Natural killer cell (primary cell): ENCODE measurements around the gene PGAP3. TPM values are rescaled to one million over a fixed set of nuclear protein-coding genes. Genes with fewer than 3 reads are reported as not detected.

ENCODE experiments used
- ATAC-seq, 3 donors: fragments of 150-1000 bp in 2 of 3; fragments of 200-7000 bp in 1 of 3; cut with Tn5 transposase; 1 replicate in 1 of 3; 2 replicates in 2 of 3; pipeline ENCODE4 v1.10.0; 2021; ENCODE audit warnings: mild to moderate bottlenecking in 2 of 3, moderate library complexity in 2 of 3
- DNase-seq, 2 donors: peaks; one replicate each; pipeline versions ENCODE4 v3.0.0 to v3.0.0-alpha.2; 2013 to 2021; ENCODE audit warnings: mixed read lengths in 1 of 2
- H3K27ac ChIP-seq: one replicate; pipeline ENCODE4 v1.5.1; 2013; ENCODE audit warnings: mild to moderate bottlenecking, low read length
- H3K27me3 ChIP-seq: one replicate; pipeline ENCODE4 v1.6.1; 2013; ENCODE audit warnings: low read length; ENCODE audit not compliant: control insufficient read depth, insufficient read depth
- H3K36me3 ChIP-seq: one replicate; pipeline ENCODE4 v1.6.1; 2013; ENCODE audit warnings: low read length; ENCODE audit not compliant: control insufficient read depth, insufficient read depth
- H3K4me1 ChIP-seq: one replicate; pipeline ENCODE4 v1.6.1; 2013; ENCODE audit warnings: low read length; ENCODE audit not compliant: control insufficient read depth, insufficient read depth
- H3K4me3 ChIP-seq: one replicate; pipeline ENCODE4 v1.5.1; 2013; ENCODE audit warnings: low read length
- H3K9me3 ChIP-seq: one replicate; pipeline ENCODE4 v1.6.1; 2013; ENCODE audit warnings: low read length; ENCODE audit not compliant: control insufficient read depth, insufficient read depth
- H3K27ac Mint-ChIP-seq, 2 donors: one replicate each; pipeline ENCODE4 v1.8.0; 2022; ENCODE audit warnings: mild to moderate bottlenecking in 2 of 2, mixed read lengths in 2 of 2, moderate library complexity in 1 of 2
- H3K27me3 Mint-ChIP-seq, 2 donors: one replicate each; pipeline ENCODE4 v1.8.0; 2022; ENCODE audit warnings: low read depth in 2 of 2, mixed read lengths in 2 of 2
- H3K36me3 Mint-ChIP-seq: one replicate; pipeline ENCODE4 v1.8.0; 2022; ENCODE audit warnings: mixed read lengths
- H3K4me1 Mint-ChIP-seq, 2 donors: one replicate each; pipeline ENCODE4 v1.8.0; 2022; ENCODE audit warnings: mixed read lengths in 2 of 2
- H3K4me3 Mint-ChIP-seq: one replicate; pipeline ENCODE4 v1.8.0; 2022; ENCODE audit warnings: mild to moderate bottlenecking, moderate library complexity, mixed read lengths
- H3K9me3 Mint-ChIP-seq, 2 donors: one replicate each; pipeline ENCODE4 v1.8.0; 2022; ENCODE audit warnings: mixed read lengths in 2 of 2
- WGBS: methylation state at CpG from one replicate; pipeline ENCODE4 v1.1.7; 2013; ENCODE audit warnings: missing lambda C conversion rate; ENCODE audit not compliant: insufficient coverage; 5-methylcytosine and 5-hydroxymethylcytosine counted together
- intact Hi-C: fragments of 100-400 bp; cut with micrococcal nuclease; formaldehyde crosslinking; loops from one replicate; pipeline ENCODE4 v1.14.2; 2022
- total RNA-seq, 4 donors: library from RNA; stranded (reverse); fragments of 120-200 nt in 1 of 4; gene quantifications; one replicate each; pipeline versions ENCODE4 v1.2.3 to v1.2.4, GENCODE V29; 2013 to 2022
- TF ChIP-seq, protein P1 (sequence below): fragments of 200-600 bp; IDR thresholded peaks from one replicate; pipeline ENCODE4 v1.8.0; 2022; ENCODE audit warnings: antibody characterized with exemption

Gene PGAP3
- total RNA-seq, 3 donors from 2014 or later (not counting 1 experiment from before 2014, with no cell fraction given): 45.8 to 57.8 (median 52.4) TPM

DNA sequence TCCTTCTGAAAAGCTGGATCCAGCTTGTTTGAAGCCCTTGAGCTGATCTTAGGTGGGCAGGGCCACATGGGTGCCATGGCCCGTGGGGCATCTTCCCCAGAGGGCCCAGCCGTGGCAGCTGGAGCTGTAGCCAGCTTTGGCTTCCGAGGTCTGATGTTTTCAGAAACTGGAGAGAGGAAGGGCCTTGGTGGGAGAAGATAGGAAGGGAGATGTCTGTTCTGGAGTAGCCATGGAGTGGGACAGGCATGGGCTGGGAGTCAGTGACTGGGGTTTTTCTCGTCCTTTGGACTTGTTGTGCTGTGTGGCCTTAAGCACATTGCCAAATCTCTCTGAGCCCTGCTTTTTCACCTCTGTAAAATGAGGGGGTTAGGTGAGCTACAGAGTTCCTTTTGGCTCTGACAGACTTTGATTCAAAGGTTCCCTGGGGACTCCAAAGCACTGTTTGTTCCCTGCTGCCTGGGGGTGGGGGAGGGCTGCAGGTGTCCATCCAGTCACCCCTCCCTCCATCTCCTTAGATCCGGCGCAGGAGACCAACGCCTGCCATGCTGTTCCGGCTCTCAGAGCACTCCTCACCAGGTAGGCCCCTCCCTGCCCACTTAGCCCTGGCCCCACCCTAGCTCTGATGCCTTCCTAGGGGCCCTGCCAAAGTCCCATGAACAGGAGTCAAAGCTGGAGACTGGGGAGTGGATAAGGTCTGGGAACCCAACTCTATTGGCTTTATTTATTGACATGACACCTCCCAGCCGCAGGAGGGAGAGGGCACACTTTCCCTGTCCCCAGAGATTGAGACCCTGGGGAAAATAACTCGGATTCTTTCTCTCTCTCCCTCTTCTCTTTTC, 59.0 kb downstream of the PGAP3 start:
- ATAC-seq (no peak), DNase-seq (no peak)
- no peak overlapping the region for H3K27ac Mint-ChIP-seq
- H3K4me1 Mint-ChIP-seq: peaks cover 0 to 17% of the 10 kb centered on the region in 2 donors
- H3K27me3 ChIP-seq: peaks cover 13% of the 10 kb centered on the region
- no peaks in the 10 kb centered on the region for H3K9me3 Mint-ChIP-seq
- H3K9me3 ChIP-seq: no peaks in the 10 kb centered on the region
- H3K4me3 Mint-ChIP-seq: no peak overlapping the region
- H3K36me3 ChIP-seq: no peaks in the 10 kb centered on the region
- intact Hi-C loops: no loop called here
- peaks cover 6% of the 10 kb centered on the region for H3K4me1 ChIP-seq
- TF ChIP-seq, protein P1, sequence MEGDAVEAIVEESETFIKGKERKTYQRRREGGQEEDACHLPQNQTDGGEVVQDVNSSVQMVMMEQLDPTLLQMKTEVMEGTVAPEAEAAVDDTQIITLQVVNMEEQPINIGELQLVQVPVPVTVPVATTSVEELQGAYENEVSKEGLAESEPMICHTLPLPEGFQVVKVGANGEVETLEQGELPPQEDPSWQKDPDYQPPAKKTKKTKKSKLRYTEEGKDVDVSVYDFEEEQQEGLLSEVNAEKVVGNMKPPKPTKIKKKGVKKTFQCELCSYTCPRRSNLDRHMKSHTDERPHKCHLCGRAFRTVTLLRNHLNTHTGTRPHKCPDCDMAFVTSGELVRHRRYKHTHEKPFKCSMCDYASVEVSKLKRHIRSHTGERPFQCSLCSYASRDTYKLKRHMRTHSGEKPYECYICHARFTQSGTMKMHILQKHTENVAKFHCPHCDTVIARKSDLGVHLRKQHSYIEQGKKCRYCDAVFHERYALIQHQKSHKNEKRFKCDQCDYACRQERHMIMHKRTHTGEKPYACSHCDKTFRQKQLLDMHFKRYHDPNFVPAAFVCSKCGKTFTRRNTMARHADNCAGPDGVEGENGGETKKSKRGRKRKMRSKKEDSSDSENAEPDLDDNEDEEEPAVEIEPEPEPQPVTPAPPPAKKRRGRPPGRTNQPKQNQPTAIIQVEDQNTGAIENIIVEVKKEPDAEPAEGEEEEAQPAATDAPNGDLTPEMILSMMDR: no peak
- H3K36me3 Mint-ChIP-seq: no peaks in the 10 kb centered on the region
- no peak overlapping the region for H3K27ac ChIP-seq
- H3K27me3 Mint-ChIP-seq: peaks cover 10 to 34% of the 10 kb centered on the region in 2 donors
- H3K4me3 ChIP-seq: no peak overlapping the region
- 88% methylated on average over 10 of the region's 10 CpGs for WGBS

DNA sequence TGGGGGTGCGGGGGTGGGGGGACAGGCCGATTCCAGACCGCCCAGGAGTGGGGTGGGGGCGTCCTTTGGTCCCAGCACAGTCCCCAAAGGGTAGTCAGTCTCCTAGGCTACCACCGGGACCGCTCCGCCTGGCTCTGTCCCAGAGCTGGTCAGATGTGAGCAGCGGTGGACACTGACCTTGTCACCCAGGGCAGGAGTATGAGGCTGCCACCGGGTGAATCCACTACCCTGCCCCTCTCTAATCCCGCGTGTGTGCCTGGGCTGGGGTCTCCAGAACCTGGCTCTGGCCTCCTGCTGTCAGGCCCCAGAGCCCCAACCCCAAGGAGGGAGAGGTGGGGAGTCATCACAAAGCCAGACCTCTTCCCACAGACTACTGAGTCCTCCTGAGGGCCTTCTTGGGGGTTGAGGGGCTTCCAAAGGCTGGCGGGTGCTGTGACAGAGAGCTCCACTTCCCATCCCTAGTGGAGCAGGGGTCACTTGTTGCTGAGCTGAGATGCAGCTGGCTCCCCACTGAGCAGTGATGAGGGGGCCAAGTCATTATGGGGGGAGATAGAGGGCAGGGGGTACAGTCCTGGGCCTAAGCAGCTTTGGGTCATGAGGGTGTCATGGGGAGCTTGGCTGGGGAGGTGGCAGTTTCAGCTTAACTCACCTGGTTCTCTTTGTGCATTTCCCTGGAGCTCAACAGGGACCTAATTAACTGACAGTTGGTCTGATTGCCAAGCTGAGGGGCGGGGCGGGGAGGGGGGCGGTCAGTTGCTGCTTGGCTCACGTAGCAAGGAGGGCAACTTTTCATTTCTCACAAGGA, 59.9 kb downstream of the PGAP3 start:
- ATAC-seq: no peak
- DNase-seq: no peak
- no peaks in the 10 kb centered on the region for H3K9me3 Mint-ChIP-seq
- peaks cover 6 to 23% of the 10 kb centered on the region in 2 donors for H3K4me1 Mint-ChIP-seq
- intact Hi-C loops: no loop called here
- H3K36me3 ChIP-seq: no peaks in the 10 kb centered on the region
- TF ChIP-seq, protein P1: no peak
- H3K4me3 Mint-ChIP-seq: no peak overlapping the region
- H3K27me3 Mint-ChIP-seq: peaks cover 10 to 34% of the 10 kb centered on the region in 2 donors
- WGBS: 87% methylated on average over 14 of the region's 16 CpGs
- no peak overlapping the region for H3K4me3 ChIP-seq
- H3K4me1 ChIP-seq: peaks cover 16% of the 10 kb centered on the region
- H3K27ac Mint-ChIP-seq: no peak overlapping the region
- H3K9me3 ChIP-seq: no peaks in the 10 kb centered on the region
- no peaks in the 10 kb centered on the region for H3K36me3 Mint-ChIP-seq
- no peak overlapping the region for H3K27ac ChIP-seq
- H3K27me3 ChIP-seq: peaks cover 13% of the 10 kb centered on the region

DNA sequence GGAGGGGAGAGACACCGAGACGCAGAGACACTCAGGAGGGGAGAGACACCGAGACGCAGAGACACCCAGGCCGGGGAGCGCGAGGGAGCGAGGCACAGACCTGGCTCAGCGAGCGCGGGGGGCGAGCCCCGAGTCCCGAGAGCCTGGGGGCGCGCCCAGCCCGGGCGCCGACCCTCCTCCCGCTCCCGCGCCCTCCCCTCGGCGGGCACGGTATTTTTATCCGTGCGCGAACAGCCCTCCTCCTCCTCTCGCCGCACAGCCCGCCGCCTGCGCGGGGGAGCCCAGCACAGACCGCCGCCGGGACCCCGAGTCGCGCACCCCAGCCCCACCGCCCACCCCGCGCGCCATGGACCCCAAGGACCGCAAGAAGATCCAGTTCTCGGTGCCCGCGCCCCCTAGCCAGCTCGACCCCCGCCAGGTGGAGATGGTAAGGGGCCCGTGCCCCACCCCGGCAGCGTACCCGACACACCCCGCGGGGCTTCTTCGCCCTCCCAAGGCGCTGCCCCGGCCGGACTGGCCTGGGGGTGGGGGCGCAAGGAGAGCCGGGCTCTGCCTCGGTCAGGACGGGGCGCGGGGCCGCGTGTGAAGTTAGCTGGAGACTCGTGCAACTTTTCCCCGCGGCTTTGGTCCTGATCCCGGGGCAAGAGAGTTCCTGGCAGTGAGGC, 60.7 kb downstream of the PGAP3 start:
- Mint-ChIP-seq H3K4me1 (peaks cover 10 to 26% of the 10 kb centered on the region in 2 donors), H3K27ac (no peak overlapping the region), H3K36me3 (no peaks in the 10 kb centered on the region), H3K9me3 (no peaks in the 10 kb centered on the region), H3K4me3 (no peak overlapping the region), H3K27me3 (peaks cover 10 to 34% of the 10 kb centered on the region in 2 donors)
- 9% methylated on average over 72 of the region's 72 CpGs for WGBS
- Histone ChIP-seq H3K9me3 (no peaks in the 10 kb centered on the region), H3K36me3 (no peaks in the 10 kb centered on the region), H3K4me1 (peaks cover 21% of the 10 kb centered on the region), H3K27ac (no peak overlapping the region), H3K4me3 (no peak overlapping the region), H3K27me3 (peaks cover 13% of the 10 kb centered on the region)
- intact Hi-C loops: no loop called here
- ATAC-seq (no peak), DNase-seq (peak in 1 of 2 donors; percentile 24)
- TF ChIP-seq, protein P1: no peak
